Keratinocyte (primary cell): ENCODE results near the gene SERPINI1. TPM values are rescaled to one million over a fixed set of nuclear protein-coding genes. Genes with fewer than 3 reads are reported as not detected.

Experiments used
- DNase-seq: peaks from one replicate; pipeline ENCODE4 v3.0.0-alpha.2; 2011; ENCODE audit warnings: low read depth, missing footprints, low spot score
- FAIRE-seq: peaks from 2 replicates; lab custom pipeline; 2011; peaks lifted over from hg19 to GRCh38; lab: Jason Lieb, UNC
- H2AFZ ChIP-seq: 2 replicates; pipeline ENCODE4 v1.6.0; 2012; ENCODE audit warnings: low read length, control low read depth, inconsistent platforms; ENCODE audit not compliant: control insufficient read depth
- H3K27ac ChIP-seq: 2 replicates; pipeline ENCODE4 v1.5.1; 2011; ENCODE audit warnings: low read length; ENCODE audit not compliant: control insufficient read depth, insufficient read depth
- H3K27me3 ChIP-seq: 3 replicates; pipeline ENCODE4 v1.6.0; 2011; ENCODE audit warnings: low read length; ENCODE audit not compliant: control insufficient read depth, insufficient read depth; ENCODE audit errors: extremely low read depth
- H3K36me3 ChIP-seq, 2 experiments: 2 replicates in 1 of 2; 3 replicates in 1 of 2; pipeline ENCODE4 v1.5.1; 2011; ENCODE audit warnings: low read length in 2 of 2, mild to moderate bottlenecking in 1 of 2; ENCODE audit not compliant: control insufficient read depth in 2 of 2, insufficient read depth in 2 of 2; ENCODE audit errors: extremely low read depth in 1 of 2
- H3K4me1 ChIP-seq: 3 replicates; pipeline ENCODE4 v1.5.1; 2011; ENCODE audit warnings: low read length; ENCODE audit not compliant: control insufficient read depth, insufficient read depth; ENCODE audit errors: extremely low read depth
- H3K4me2 ChIP-seq: 3 replicates; pipeline ENCODE4 v1.6.0; 2011; ENCODE audit warnings: low read depth, low read length; ENCODE audit not compliant: control insufficient read depth, insufficient read depth; ENCODE audit errors: extremely low read depth
- H3K4me3 ChIP-seq, 3 experiments: fragments of 200-600 bp in 1 of 3; sonication (generic) in 1 of 3; 2 replicates in 2 of 3; 3 replicates in 1 of 3; pipeline ENCODE4 v1.5.1; 2011 to 2016; ENCODE audit warnings: low read length in 3 of 3, mild to moderate bottlenecking in 3 of 3, control low read depth in 2 of 3, inconsistent platforms in 1 of 3, low read depth in 1 of 3, mixed read lengths in 1 of 3, mixed run types in 1 of 3, moderate library complexity in 1 of 3; ENCODE audit not compliant: control insufficient read depth in 2 of 3, insufficient read depth in 2 of 3; ENCODE audit errors: extremely low read depth in 1 of 3
- H3K79me2 ChIP-seq: 2 replicates; pipeline ENCODE4 v1.6.0; 2012; ENCODE audit warnings: low read length; ENCODE audit not compliant: control insufficient read depth, insufficient read depth
- H3K9ac ChIP-seq: 3 replicates; pipeline ENCODE4 v1.6.0; 2011; ENCODE audit warnings: low read length; ENCODE audit not compliant: control insufficient read depth, insufficient read depth; ENCODE audit errors: extremely low read depth
- H3K9me1 ChIP-seq: 3 replicates; pipeline ENCODE4 v1.6.0; 2011; ENCODE audit warnings: low read length; ENCODE audit not compliant: control insufficient read depth, insufficient read depth; ENCODE audit errors: extremely low read depth
- H3K9me3 ChIP-seq: 2 replicates; pipeline ENCODE4 v1.5.1; 2012; ENCODE audit warnings: low read depth, low read length; ENCODE audit not compliant: control insufficient read depth
- H4K20me1 ChIP-seq: 3 replicates; pipeline ENCODE4 v1.6.0; 2011; ENCODE audit warnings: low read length; ENCODE audit not compliant: control insufficient read depth, insufficient read depth; ENCODE audit errors: extremely low read depth
- EZH2 ChIP-seq: IDR thresholded peaks from one replicate; pipeline ENCODE4 v1.6.1; 2012; ENCODE audit warnings: inconsistent platforms, mild to moderate bottlenecking, low read length, moderate library complexity
- dilution Hi-C: fragments of 300-500 bp; cut with MboI; formaldehyde crosslinking; loops from one replicate; pipeline ENCODE4 v1.7.0; 2020; ENCODE audit warnings: low sequenced_read_pairs; ENCODE audit not compliant: extremely low pct_ligation_motif_present
- polyA plus RNA-seq, 5 experiments: library from polyadenylated mRNA; depleted of rRNA in 3 of 5; stranded (reverse) in 3 of 5; stranded (forward) in 1 of 5; unstranded in 1 of 5; fragments of >200 nt; gene quantifications; 1 replicate in 1 of 5; 2 replicates in 3 of 5; 3 replicates in 1 of 5; pipeline versions ENCODE4 v1.2.1 to v1.2.3, GENCODE V29; 2011 to 2012; ENCODE audit warnings: missing spikeins in 2 of 5, low read depth in 1 of 5, low replicate concordance in 1 of 5
- TF ChIP-seq, protein P1 (sequence below), 3 experiments: IDR thresholded peaks in 1 of 3; conservative IDR thresholded peaks in 1 of 3; optimal IDR thresholded peaks in 1 of 3; 2 replicates in 2 of 3; 3 replicates in 1 of 3; pipeline versions ENCODE3 to v1.5.1; 2011; ENCODE audit warnings: low read length in 3 of 3, mild to moderate bottlenecking in 3 of 3, moderate library complexity in 2 of 3, control low read depth in 1 of 3, inconsistent platforms in 1 of 3; ENCODE audit not compliant: insufficient read depth in 2 of 3; ENCODE audit errors: extremely low read depth in 1 of 3

The SERPINI1 gene
- polyA plus RNA-seq, 1 donor (not counting 4 experiments of a cell fraction or from before 2014, with no cell fraction given): 5.5 TPM

DNA sequence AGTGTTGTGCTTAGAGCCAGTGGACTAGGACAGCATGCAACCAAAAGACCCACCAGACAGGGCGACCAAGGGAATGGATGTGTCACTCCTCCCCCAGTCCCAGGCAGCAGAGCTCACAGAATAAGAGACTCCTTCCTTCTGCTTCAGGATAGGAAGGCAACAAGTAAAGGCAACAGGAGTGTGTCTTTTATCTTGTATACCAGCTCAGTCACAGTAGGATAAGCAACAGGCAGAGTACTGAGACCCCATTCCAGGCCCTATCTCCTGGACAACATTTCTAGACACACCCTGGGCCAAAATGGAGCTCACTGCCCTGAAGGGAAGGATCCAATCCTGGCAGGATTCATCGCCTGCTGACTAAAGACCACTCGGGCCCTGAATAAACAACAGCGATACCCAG, 25.8 kb upstream of the SERPINI1 start:
- no peak for FAIRE-seq
- peaks cover 7 to 8% of the 10 kb centered on the region in 2 experiments for H3K36me3 ChIP-seq
- H3K9ac ChIP-seq: no peak overlapping the region
- H3K9me3 ChIP-seq: no peaks in the 10 kb centered on the region
- no peaks in the 10 kb centered on the region for H3K4me1 ChIP-seq
- no peak for TF ChIP-seq EZH2
- TF ChIP-seq, protein P1, sequence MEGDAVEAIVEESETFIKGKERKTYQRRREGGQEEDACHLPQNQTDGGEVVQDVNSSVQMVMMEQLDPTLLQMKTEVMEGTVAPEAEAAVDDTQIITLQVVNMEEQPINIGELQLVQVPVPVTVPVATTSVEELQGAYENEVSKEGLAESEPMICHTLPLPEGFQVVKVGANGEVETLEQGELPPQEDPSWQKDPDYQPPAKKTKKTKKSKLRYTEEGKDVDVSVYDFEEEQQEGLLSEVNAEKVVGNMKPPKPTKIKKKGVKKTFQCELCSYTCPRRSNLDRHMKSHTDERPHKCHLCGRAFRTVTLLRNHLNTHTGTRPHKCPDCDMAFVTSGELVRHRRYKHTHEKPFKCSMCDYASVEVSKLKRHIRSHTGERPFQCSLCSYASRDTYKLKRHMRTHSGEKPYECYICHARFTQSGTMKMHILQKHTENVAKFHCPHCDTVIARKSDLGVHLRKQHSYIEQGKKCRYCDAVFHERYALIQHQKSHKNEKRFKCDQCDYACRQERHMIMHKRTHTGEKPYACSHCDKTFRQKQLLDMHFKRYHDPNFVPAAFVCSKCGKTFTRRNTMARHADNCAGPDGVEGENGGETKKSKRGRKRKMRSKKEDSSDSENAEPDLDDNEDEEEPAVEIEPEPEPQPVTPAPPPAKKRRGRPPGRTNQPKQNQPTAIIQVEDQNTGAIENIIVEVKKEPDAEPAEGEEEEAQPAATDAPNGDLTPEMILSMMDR (optimal IDR thresholded peaks at IDR 0.05 in 1 of 3, IDR thresholded peaks at IDR 0.05 in 1 of 3, conservative IDR thresholded peaks at IDR 0.05 in 1 of 3; ENCODE audit: extremely low read depth in 1 of 3, insufficient read depth in 2 of 3, low read length in 3 of 3): no peak
- no peaks in the 10 kb centered on the region for H3K9me1 ChIP-seq
- H3K27me3 ChIP-seq: no peaks in the 10 kb centered on the region
- dilution Hi-C loops: no loop called here
- H2AFZ ChIP-seq: no peak overlapping the region
- no peak overlapping the region for H3K27ac ChIP-seq
- H3K4me2 ChIP-seq: no peak overlapping the region
- peaks cover 3% of the 10 kb centered on the region for H4K20me1 ChIP-seq
- DNase-seq: no peak
- H3K4me3 ChIP-seq: no peak overlapping the region
- H3K79me2 ChIP-seq: peaks cover 81% of the 10 kb centered on the region

DNA sequence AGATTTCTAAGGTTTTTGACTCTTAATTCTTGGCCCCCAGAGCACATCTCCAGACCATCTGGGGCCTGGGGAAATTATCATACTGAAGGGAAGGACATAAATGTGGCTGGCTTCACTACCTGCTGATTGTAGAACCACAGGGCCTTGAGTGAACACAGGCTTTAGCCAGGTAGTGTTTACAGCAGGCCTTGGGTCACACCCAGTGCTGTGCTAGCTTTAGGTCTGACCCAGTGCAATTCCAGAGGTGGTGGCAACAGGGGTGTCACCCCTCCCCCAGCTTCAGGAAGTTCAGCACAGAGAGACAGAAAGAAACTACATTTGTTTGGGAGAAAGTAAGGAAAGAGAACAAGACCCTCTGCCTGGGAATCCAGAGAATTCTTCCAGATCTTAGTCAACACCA, 25.0 kb upstream of the SERPINI1 start:
- dilution Hi-C loops: no loop called here
- Histone ChIP-seq H3K79me2 (peaks cover 87% of the 10 kb centered on the region), H2AFZ (no peak overlapping the region), H3K4me2 (no peak overlapping the region), H3K9me3 (no peaks in the 10 kb centered on the region), H4K20me1 (peaks cover 3% of the 10 kb centered on the region), H3K9ac (no peak overlapping the region), H3K27me3 (no peaks in the 10 kb centered on the region), H3K4me1 (no peaks in the 10 kb centered on the region), H3K9me1 (no peaks in the 10 kb centered on the region), H3K36me3 (peaks cover 7 to 8% of the 10 kb centered on the region in 2 experiments), H3K27ac (no peak overlapping the region), H3K4me3 (no peak overlapping the region)
- DNase-seq (no peak), FAIRE-seq (no peak)
- TF ChIP-seq, protein P1 (optimal IDR thresholded peaks at IDR 0.05 in 1 of 3, IDR thresholded peaks at IDR 0.05 in 1 of 3, conservative IDR thresholded peaks at IDR 0.05 in 1 of 3; ENCODE audit: extremely low read depth in 1 of 3, insufficient read depth in 2 of 3, low read length in 3 of 3): no peak
- TF ChIP-seq EZH2: no peak
